Left ventricle myocardium inferior (tissue), 1 donor: ENCODE results near the gene B4GALNT1. TPM values are rescaled to one million over a fixed set of nuclear protein-coding genes. Genes with fewer than 3 reads are reported as not detected.

Experiments used
- DNase-seq: peaks from one replicate; pipeline ENCODE4 v3.0.0-alpha.2; 2020
- H3K27ac ChIP-seq: fragments of 200-600 bp; replicated peaks from 2 replicates; pipeline ENCODE4 v1.8.0; 2021
- H3K27me3 ChIP-seq: fragments of 200-600 bp; 2 replicates; pipeline ENCODE4 v1.8.0; 2021; ENCODE audit warnings: low read depth
- H3K36me3 ChIP-seq: fragments of 200-600 bp; 2 replicates; pipeline ENCODE4 v1.8.0; 2021
- H3K4me1 ChIP-seq: fragments of 200-600 bp; 2 replicates; pipeline ENCODE4 v1.8.0; 2021
- H3K4me3 ChIP-seq: fragments of 200-600 bp; 2 replicates; pipeline ENCODE4 v1.8.0; 2021; ENCODE audit warnings: mild to moderate bottlenecking, moderate library complexity
- H3K9me3 ChIP-seq: fragments of 200-600 bp; replicated peaks from 2 replicates; pipeline ENCODE4 v1.8.0; 2021
- CTCF ChIP-seq: fragments of 200-600 bp; IDR thresholded peaks from 2 replicates; pipeline ENCODE4 v1.8.0; 2021; ENCODE audit warnings: antibody characterized with exemption, mild to moderate bottlenecking, borderline replicate concordance
- intact Hi-C: fragments of 100-400 bp; cut with micrococcal nuclease; formaldehyde crosslinking; loops from one replicate; pipeline ENCODE4 v1.11.0; 2022
- total RNA-seq: library from RNA; stranded (reverse); fragmentation: NEBNext Ultra II Directional; extraction: Animal tissue kit (Norgen Biotek cat#: 25700); gene quantifications from one replicate; pipeline ENCODE4 v1.2.1, GENCODE V29; 2021
- donor health status: DM: no; HTN: yes; CAD: no; lungs with severe emphysema.

Gene B4GALNT1
- total RNA-seq, 1 donor from 2014 or later = 4.7 TPM

DNA sequence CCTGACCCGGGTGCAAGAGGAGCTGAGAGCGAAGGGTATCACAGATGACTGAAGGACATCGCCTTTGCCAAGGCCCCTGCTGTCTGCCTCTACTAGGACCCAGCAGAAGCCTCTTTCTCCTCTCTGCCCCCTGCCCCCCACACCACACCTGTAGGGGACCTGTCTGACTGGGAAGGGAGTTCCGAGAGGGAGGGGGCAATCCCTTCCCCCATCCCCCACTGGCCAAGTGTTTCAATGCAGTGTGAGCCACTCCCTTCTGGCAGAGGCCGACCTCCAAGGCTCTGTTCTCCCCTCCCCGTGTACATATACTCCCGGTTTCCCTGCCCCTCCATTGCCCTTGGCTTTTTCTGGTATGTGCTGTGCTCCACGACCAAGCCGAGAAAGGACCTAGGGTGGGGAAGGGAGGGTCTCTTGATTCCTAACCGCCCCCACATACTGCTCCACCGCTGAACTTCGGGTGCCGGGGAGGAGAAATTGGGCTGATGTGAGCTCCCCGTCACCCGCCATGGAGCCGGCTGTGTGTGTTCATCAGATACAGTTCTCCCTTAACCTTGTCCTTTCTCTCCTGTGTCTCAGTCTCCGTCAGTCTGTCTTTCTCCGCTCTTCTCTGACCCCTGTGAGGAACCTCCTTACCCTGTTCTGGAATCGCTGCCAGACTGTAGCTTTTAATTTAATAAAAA is 23.8 kb downstream of the B4GALNT1 start:
- intact Hi-C loops = no loop called here
- Histone ChIP-seq H3K27me3 (peaks cover 4% of the 10 kb centered on the region), H3K4me1 (peaks cover 96% of the 10 kb centered on the region)

GRCh38 chr12:57607958-57608663 is 24.9 kb downstream of the B4GALNT1 start:
- no peak for TF ChIP-seq CTCF
- Histone ChIP-seq H3K27ac (peak overlapping the region; percentile 90), H3K27me3 (peaks cover 4% of the 10 kb centered on the region), H3K4me1 (peaks cover 97% of the 10 kb centered on the region), H3K36me3 (peaks cover 10% of the 10 kb centered on the region), H3K4me3 (no peak overlapping the region), H3K9me3 (no peaks in the 10 kb centered on the region)
- intact Hi-C loops = no loop called here
- no peak for DNase-seq

More for the DNA sequence above, 23.8 kb downstream of the B4GALNT1 start:
- Histone ChIP-seq H3K27ac (peak overlapping the region; percentile 90), H3K9me3 (no peaks in the 10 kb centered on the region), H3K4me3 (peak overlapping the region; percentile 87), H3K36me3 (peaks cover 18% of the 10 kb centered on the region)
- no peak for TF ChIP-seq CTCF
- no peak for DNase-seq

DNA sequence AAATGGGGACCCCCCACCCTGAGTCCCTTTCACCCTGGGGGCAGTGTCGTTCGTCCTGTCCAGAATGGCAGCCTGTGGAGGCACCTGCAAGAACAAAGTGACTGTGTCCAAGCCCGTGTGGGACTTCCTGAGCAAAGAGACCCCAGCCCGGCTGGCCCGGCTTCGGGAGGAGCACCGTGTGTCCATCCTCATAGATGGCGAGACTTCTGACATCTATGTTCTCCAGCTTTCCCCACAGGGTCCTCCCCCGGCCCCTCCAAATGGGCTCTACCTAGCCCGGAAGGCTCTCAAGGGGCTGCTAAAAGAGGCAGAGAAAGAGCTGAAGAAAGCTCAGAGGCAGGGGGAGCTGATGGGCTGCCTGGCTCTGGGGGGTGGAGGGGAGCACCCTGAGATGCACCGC is 26.2 kb downstream of the B4GALNT1 start:
- H3K4me1 ChIP-seq = peaks cover 86% of the 10 kb centered on the region
- intact Hi-C loops = no loop called here
- peaks cover 16% of the 10 kb centered on the region for H3K36me3 ChIP-seq
- peak overlapping the region; percentile 83 for H3K4me3 ChIP-seq
- no peaks in the 10 kb centered on the region for H3K9me3 ChIP-seq
- no peak for DNase-seq
- TF ChIP-seq CTCF = no peak
- no peaks in the 10 kb centered on the region for H3K27me3 ChIP-seq
- peak overlapping the region; percentile 92 for H3K27ac ChIP-seq

DNA sequence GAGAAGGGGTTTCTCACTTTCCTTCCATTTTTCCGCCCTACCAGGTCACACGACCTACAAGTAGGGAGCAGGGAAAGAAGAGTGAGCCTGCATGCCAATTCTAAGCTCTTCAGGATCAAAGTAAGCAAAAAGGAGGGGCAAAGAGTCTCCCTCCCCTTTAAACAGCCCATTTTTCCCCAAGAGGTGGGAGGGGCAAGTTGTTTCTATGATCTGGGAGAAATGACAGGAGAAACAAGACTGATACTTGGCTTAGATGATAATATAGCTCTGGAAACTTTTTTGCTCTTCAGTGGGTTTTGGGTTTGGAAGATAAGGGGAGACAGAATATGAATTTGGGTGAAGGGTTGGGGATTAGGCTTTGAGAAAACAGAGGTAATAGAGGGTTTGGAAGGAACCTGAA is 26.6 kb downstream of the B4GALNT1 start:
- Histone ChIP-seq H3K4me1 (peaks cover 82% of the 10 kb centered on the region), H3K4me3 (peak overlapping the region; percentile 83), H3K27me3 (no peaks in the 10 kb centered on the region), H3K9me3 (no peaks in the 10 kb centered on the region), H3K36me3 (peaks cover 20% of the 10 kb centered on the region), H3K27ac (peak overlapping the region; percentile 92)
- intact Hi-C loops = no loop called here
- TF ChIP-seq CTCF = no peak
- DNase-seq = no peak

GRCh38 chr12:57605811-57606311 is 27.1 kb downstream of the B4GALNT1 start:
- Histone ChIP-seq H3K4me3 (peak overlapping the region; percentile 83), H3K4me1 (peaks cover 77% of the 10 kb centered on the region), H3K27ac (peak overlapping the region; percentile 92), H3K27me3 (no peaks in the 10 kb centered on the region), H3K36me3 (peaks cover 26% of the 10 kb centered on the region), H3K9me3 (no peaks in the 10 kb centered on the region)
- DNase-seq = no peak
- no peak for TF ChIP-seq CTCF
- intact Hi-C loops = no loop called here
